ENCODE data around the gene FCHSD1.

FCHSD1 gene

GRCh38 chr5:141640698-141641097, 10.5 kb downstream of the FCHSD1 start:
- DNase-seq, result no peak

- no peak for DNase-seq
Measured at GRCh38 chr5:141640051-141640415, 11.2 kb downstream of the FCHSD1 start.

- no peak for DNase-seq
Measured at GRCh38 chr5:141639357-141640050, 11.7 kb downstream of the FCHSD1 start.

GRCh38 chr5:141638771-141639170, 12.4 kb downstream of the FCHSD1 start:
- no peak for DNase-seq

GRCh38 chr5:141637767-141638419, 13.3 kb downstream of the FCHSD1 start:
- peak; percentile 88 for DNase-seq

- DNase-seq, result no peak
Measured at GRCh38 chr5:141637123-141637766, 14.0 kb downstream of the FCHSD1 start.

- peak; percentile 83 for DNase-seq
Measured at GRCh38 chr5:141636413-141637122, 14.7 kb downstream of the FCHSD1 start, which contains the start of the genes HDAC3 and RELL2. Gene HDAC3 (minus strand): TSS chr5:141636849. CDS start chr5:141636790, 59 bp downstream. Gene RELL2 (plus strand): TSS chr5:141636997. CDS start chr5:141638226, 1,229 bp downstream.

GRCh38 chr5:141636106-141636412, 15.2 kb downstream of the FCHSD1 start:
- DNase-seq, result no peak

GRCh38 chr5:141635646-141636045, 15.6 kb downstream of the FCHSD1 start:
- no peak for DNase-seq

GRCh38 chr5:141634720-141635119, 16.5 kb downstream of the FCHSD1 start:
- no peak for DNase-seq

GRCh38 chr5:141633871-141634561, 17.2 kb downstream of the FCHSD1 start:
- peak; percentile 90 for DNase-seq

GRCh38 chr5:141632650-141633049, 18.6 kb downstream of the FCHSD1 start:
- no peak for DNase-seq

- no peak for DNase-seq
Measured at GRCh38 chr5:141630570-141631140, 20.6 kb downstream of the FCHSD1 start.

GRCh38 chr5:141628175-141628788, 22.9 kb downstream of the FCHSD1 start:
- no peak for DNase-seq

- DNase-seq, result peak; percentile 67
Measured at GRCh38 chr5:141623611-141624010, 27.6 kb downstream of the FCHSD1 start.

GRCh38 chr5:141623186-141623585, 28.0 kb downstream of the FCHSD1 start:
- peak; percentile 99 for DNase-seq

- peak; percentile 92 for DNase-seq
Measured at GRCh38 chr5:141618804-141619554, 32.2 kb downstream of the FCHSD1 start, which contains the start of gene DIAPH1. Gene DIAPH1 (minus strand): TSS chr5:141619000. CDS start chr5:141618914, 86 bp downstream.

GRCh38 chr5:141618030-141618803, 33.0 kb downstream of the FCHSD1 start:
- DNase-seq, result peak; percentile 22

GRCh38 chr5:141617682-141618029, 33.6 kb downstream of the FCHSD1 start:
- DNase-seq, result no peak

GRCh38 chr5:141617128-141617527, 34.1 kb downstream of the FCHSD1 start:
- no peak for DNase-seq
